ENCODE measurements around the gene ARID5B.

GRCh38 chr10:62025901-62026879 is 124.7 kb downstream of the ARID5B start:
- TF ChIP-seq CTCF (IDR thresholded peaks at IDR 0.05; ENCODE audit: poor library complexity, severe bottlenecking) (no peak), POLR2AphosphoS5 (IDR thresholded peaks at IDR 0.05) (no peak), EZH2 (IDR thresholded peaks at IDR 0.05; ENCODE audit: borderline replicate concordance, insufficient read depth, low read length, poor library complexity, severe bottlenecking) (no peak), MXI1 (conservative IDR thresholded peaks at IDR 0.05; ENCODE audit: poor library complexity, severe bottlenecking) (no peak)

All from neural cell (in vitro differentiated cells).